Astrocyte (in vitro differentiated cells and primary cell): Measurements from ENCODE around the gene DZANK1.

Experiments used
- EZH2 ChIP-seq: IDR thresholded peaks from 2 replicates; pipeline ENCODE4 v1.6.1; 2012; ENCODE audit warnings: mild to moderate bottlenecking, low read length, inconsistent platforms; ENCODE audit not compliant: insufficient read depth
- TF ChIP-seq, protein P1 (sequence below): IDR thresholded peaks from 2 replicates; pipeline ENCODE4 v1.5.1; 2011; ENCODE audit warnings: low read depth, mild to moderate bottlenecking, inconsistent platforms, low read length, moderate library complexity; ENCODE audit not compliant: insufficient read depth

DNA sequence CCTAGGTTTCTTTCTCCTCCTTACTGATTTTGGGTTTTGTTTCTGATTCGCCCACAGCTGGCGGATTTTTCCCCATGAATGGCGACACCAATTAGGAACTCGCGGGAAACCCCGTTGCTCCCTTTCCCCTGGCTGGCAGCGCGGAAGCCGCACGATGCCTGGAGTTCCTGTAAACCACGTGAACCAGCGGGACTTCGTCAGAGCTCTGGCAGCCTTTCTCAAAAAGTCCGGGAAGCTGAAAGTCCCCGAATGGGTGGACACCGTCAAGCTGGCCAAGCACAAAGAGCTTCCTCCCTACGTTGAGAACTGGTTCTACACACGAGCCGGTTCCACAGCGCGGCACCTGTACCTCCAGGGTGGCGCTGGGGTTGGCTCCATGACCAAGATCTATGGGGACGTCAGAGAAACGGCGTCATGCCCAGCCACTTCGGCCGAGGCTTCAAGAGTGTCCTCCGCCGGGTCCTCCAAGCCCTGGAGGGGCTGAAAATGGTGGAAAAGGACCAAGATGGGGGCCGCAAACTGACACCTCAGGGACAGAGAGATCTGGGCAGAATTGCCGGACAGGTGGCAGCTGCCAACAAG, 37.7 kb upstream of the DZANK1 start:
- TF ChIP-seq, protein P1, sequence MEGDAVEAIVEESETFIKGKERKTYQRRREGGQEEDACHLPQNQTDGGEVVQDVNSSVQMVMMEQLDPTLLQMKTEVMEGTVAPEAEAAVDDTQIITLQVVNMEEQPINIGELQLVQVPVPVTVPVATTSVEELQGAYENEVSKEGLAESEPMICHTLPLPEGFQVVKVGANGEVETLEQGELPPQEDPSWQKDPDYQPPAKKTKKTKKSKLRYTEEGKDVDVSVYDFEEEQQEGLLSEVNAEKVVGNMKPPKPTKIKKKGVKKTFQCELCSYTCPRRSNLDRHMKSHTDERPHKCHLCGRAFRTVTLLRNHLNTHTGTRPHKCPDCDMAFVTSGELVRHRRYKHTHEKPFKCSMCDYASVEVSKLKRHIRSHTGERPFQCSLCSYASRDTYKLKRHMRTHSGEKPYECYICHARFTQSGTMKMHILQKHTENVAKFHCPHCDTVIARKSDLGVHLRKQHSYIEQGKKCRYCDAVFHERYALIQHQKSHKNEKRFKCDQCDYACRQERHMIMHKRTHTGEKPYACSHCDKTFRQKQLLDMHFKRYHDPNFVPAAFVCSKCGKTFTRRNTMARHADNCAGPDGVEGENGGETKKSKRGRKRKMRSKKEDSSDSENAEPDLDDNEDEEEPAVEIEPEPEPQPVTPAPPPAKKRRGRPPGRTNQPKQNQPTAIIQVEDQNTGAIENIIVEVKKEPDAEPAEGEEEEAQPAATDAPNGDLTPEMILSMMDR, result no peak
- no peak for TF ChIP-seq EZH2
